ENCODE measurements around the gene GALNTL6.

DNA sequence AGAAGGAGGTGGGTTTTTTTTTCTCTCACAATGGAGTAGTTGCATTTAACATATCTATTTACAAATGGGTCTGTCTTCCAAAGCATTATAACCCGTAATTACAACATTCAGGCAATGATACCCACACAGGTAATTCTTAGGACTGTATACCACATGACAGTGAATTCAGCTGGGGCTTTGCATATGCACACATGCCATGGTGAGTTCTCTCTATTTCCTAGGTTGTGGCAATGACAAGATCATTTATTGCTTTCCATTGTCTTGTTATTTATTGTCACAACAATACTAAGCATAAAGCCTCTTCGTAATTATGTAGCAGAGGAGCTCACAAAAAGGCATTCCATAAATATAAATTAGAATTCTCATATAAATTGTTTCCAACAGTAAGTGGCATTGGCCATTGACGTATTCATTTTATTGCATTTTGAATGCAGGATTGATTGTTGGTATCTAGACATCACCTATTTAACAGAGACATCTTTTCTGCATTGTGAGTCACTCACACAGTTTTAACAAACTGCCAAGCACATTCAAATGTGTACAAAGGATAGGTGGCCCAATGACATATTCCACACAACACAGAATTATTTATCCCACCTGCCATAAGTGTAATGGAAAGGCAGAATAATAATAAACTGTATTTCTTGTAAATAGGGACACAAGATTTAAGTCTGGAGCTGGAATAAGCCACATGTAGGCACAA lies 964.7 kb downstream of the GALNTL6 start:
- TF ChIP-seq, protein P1, sequence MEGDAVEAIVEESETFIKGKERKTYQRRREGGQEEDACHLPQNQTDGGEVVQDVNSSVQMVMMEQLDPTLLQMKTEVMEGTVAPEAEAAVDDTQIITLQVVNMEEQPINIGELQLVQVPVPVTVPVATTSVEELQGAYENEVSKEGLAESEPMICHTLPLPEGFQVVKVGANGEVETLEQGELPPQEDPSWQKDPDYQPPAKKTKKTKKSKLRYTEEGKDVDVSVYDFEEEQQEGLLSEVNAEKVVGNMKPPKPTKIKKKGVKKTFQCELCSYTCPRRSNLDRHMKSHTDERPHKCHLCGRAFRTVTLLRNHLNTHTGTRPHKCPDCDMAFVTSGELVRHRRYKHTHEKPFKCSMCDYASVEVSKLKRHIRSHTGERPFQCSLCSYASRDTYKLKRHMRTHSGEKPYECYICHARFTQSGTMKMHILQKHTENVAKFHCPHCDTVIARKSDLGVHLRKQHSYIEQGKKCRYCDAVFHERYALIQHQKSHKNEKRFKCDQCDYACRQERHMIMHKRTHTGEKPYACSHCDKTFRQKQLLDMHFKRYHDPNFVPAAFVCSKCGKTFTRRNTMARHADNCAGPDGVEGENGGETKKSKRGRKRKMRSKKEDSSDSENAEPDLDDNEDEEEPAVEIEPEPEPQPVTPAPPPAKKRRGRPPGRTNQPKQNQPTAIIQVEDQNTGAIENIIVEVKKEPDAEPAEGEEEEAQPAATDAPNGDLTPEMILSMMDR (IDR thresholded peaks at IDR 0.05): no peak
- TF ChIP-seq POLR2A (IDR thresholded peaks at IDR 0.05): no peak

Data from suprapubic skin (tissue), 3 donors.